ENCODE measurements around the gene KRT35. TPM values are rescaled to one million over a fixed set of nuclear protein-coding genes. Genes with fewer than 3 reads are reported as not detected.
A peak's percentile ranks its signal among the peaks of the same experiment; 100 is the strongest.

The KRT35 gene
- total RNA-seq, 1 experiment from 2014 or later: not detected

- intact Hi-C loops (cut with micrococcal nuclease): no loop called here
- Mint-ChIP-seq H3K9me3 (ENCODE audit: unreplicated experiment) (no peaks in the 10 kb centered on the region), H3K4me1 (ENCODE audit: insufficient read depth, unreplicated experiment) (peaks cover 9% of the 10 kb centered on the region), H3K27ac (ENCODE audit: low read depth, unreplicated experiment) (no peak overlapping the region), H3K27me3 (ENCODE audit: insufficient read depth, unreplicated experiment) (peaks cover 17% of the 10 kb centered on the region), H3K4me3 (ENCODE audit: unreplicated experiment) (no peak overlapping the region), H3K36me3 (ENCODE audit: insufficient read depth, unreplicated experiment) (no peaks in the 10 kb centered on the region)
- no peak for TF ChIP-seq CTCF (IDR thresholded peaks at IDR 0.05; ENCODE audit: unreplicated experiment)
- no TSS peak for BruUV-seq (replicated peaks)
- ChIA-PET POLR2A (interaction anchor here (1.2 kb wide), 1 partner anchor 13 kb away, joined by 3 read pairs; no protein-coding TSS in a partner anchor), CTCF (no interaction called here)
- peak; percentile 26 for DNase-seq (ENCODE audit: unreplicated experiment)
These were observed 13.4 kb downstream of the KRT35 start for GRCh38 chr17:41467561-41467960.

GRCh38 chr17:41466988-41467387, 14.0 kb downstream of the KRT35 start, which contains the start of gene KRT32:
Gene KRT32, minus strand, starts transcription at chr17:41467386. Its CDS starts 61 bp downstream, at chr17:41467325.
- no peaks in the 10 kb centered on the region for H3K9me3 Mint-ChIP-seq (ENCODE audit: unreplicated experiment)
- ChIA-PET POLR2A (interaction anchor here (1.4 kb wide), 1 partner anchor 326 kb away, joined by 3 read pairs; the partner anchor contains the start of gene KRTAP4-6), CTCF (interaction anchor here (1.4 kb wide), 1 partner anchor 29 kb away, joined by 5 read pairs; no protein-coding TSS in a partner anchor)
- H3K27me3 Mint-ChIP-seq (ENCODE audit: insufficient read depth, unreplicated experiment): peaks cover 12% of the 10 kb centered on the region
- TF ChIP-seq CTCF (IDR thresholded peaks at IDR 0.05; ENCODE audit: unreplicated experiment): no peak
- intact Hi-C loops (cut with micrococcal nuclease): no loop called here
- DNase-seq (ENCODE audit: unreplicated experiment): no peak
- peaks cover 9% of the 10 kb centered on the region for H3K4me1 Mint-ChIP-seq (ENCODE audit: insufficient read depth, unreplicated experiment)
- H3K4me3 Mint-ChIP-seq (ENCODE audit: unreplicated experiment): no peak within 1 kb of the TSS
- H3K36me3 Mint-ChIP-seq (ENCODE audit: insufficient read depth, unreplicated experiment): no peaks in the 10 kb centered on the region
- BruUV-seq (replicated peaks): no TSS peak
- no peak within 1 kb of the TSS for H3K27ac Mint-ChIP-seq (ENCODE audit: low read depth, unreplicated experiment)

GRCh38 chr17:41464682-41465081, 16.3 kb downstream of the KRT35 start:
- peak overlapping the region; percentile 46 for H3K27ac Mint-ChIP-seq (ENCODE audit: low read depth, unreplicated experiment)
- no peak for TF ChIP-seq CTCF (IDR thresholded peaks at IDR 0.05; ENCODE audit: unreplicated experiment)
- no TSS peak for BruUV-seq (replicated peaks)
- H3K36me3 Mint-ChIP-seq (ENCODE audit: insufficient read depth, unreplicated experiment): no peaks in the 10 kb centered on the region
- peaks cover 9% of the 10 kb centered on the region for H3K4me1 Mint-ChIP-seq (ENCODE audit: insufficient read depth, unreplicated experiment)
- POLR2A ChIA-PET: interaction anchor here (1.1 to 1.7 kb wide), 2 partner anchors 18 to 44 kb away, joined by 3 to 6 read pairs; no protein-coding TSS in a partner anchor
- peak overlapping the region; percentile 4 for H3K4me3 Mint-ChIP-seq (ENCODE audit: unreplicated experiment)
- intact Hi-C loops (cut with micrococcal nuclease): no loop called here
- CTCF ChIA-PET: no interaction called here
- H3K9me3 Mint-ChIP-seq (ENCODE audit: unreplicated experiment): no peaks in the 10 kb centered on the region
- peak; percentile 99 for DNase-seq (ENCODE audit: unreplicated experiment)
- peaks cover 13% of the 10 kb centered on the region for H3K27me3 Mint-ChIP-seq (ENCODE audit: insufficient read depth, unreplicated experiment)

GRCh38 chr17:41464173-41464572, 16.8 kb downstream of the KRT35 start:
- no peak for TF ChIP-seq CTCF (IDR thresholded peaks at IDR 0.05; ENCODE audit: unreplicated experiment)
- Mint-ChIP-seq H3K4me3 (ENCODE audit: unreplicated experiment) (no peak overlapping the region), H3K4me1 (ENCODE audit: insufficient read depth, unreplicated experiment) (peaks cover 9% of the 10 kb centered on the region), H3K27ac (ENCODE audit: low read depth, unreplicated experiment) (no peak overlapping the region), H3K27me3 (ENCODE audit: insufficient read depth, unreplicated experiment) (peaks cover 13% of the 10 kb centered on the region), H3K36me3 (ENCODE audit: insufficient read depth, unreplicated experiment) (no peaks in the 10 kb centered on the region), H3K9me3 (ENCODE audit: unreplicated experiment) (no peaks in the 10 kb centered on the region)
- no TSS peak for BruUV-seq (replicated peaks)
- CTCF ChIA-PET: interaction anchor here (0.6 to 1.0 kb wide), 4 partner anchors 126 to 840 kb away, joined by 3 to 5 read pairs (median 3); no protein-coding TSS in a partner anchor
- intact Hi-C loops (cut with micrococcal nuclease): no loop called here
- POLR2A ChIA-PET: interaction anchor here (1.7 kb wide), 1 partner anchor 44 kb away, joined by 6 read pairs; no protein-coding TSS in a partner anchor
- DNase-seq (ENCODE audit: unreplicated experiment): no peak

Data from MCF 10A (cell line).